Measurements from ENCODE around the gene PABPN1. TPM values are rescaled to one million over a fixed set of nuclear protein-coding genes. Genes with fewer than 3 reads are reported as not detected.
A peak's percentile ranks its signal among the peaks of the same experiment; 100 is the strongest.

Gene PABPN1
- total RNA-seq, 4 donors from 2014 or later = 8.5 to 174 (median 49.4) TPM

DNA sequence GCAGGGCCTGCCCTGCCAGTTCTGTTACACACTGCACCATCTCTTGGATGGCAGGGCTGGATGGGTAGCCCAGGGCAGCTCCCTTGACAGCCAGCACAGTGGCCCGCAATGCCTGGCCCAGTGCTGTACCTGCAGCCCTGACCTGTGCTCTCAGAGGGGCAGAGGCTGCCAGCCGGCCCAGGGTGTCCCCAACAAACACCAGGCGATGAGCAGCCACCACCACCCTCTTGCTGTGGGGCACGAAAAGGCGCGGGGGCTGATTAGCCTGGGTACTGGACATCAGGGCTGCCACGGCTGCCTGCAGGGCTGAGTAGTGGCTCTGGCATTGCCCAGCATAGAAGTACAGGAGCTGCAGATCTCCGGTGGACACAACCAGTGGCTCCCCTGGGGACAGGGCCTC is 36.0 kb downstream of the PABPN1 start:
- Histone ChIP-seq H3K4me3 (no peak overlapping the region), H3K36me3 (no peaks in the 10 kb centered on the region), H3K4me1 (no peaks in the 10 kb centered on the region), H3K9me3 (no peaks in the 10 kb centered on the region), H3K27ac (no peak overlapping the region), H3K27me3 (no peaks in the 10 kb centered on the region)
- TF ChIP-seq POLR2A (IDR thresholded peaks at IDR 0.05) = no peak
- DNase-seq = no peak
- intact Hi-C loops (cut with DNase I; ENCODE audit: low total_unique reads) = no loop called here

GRCh38 chr14:23358042-23358441 is 36.8 kb downstream of the PABPN1 start:
- H3K27ac ChIP-seq = no peak overlapping the region
- H3K9me3 ChIP-seq = no peaks in the 10 kb centered on the region
- intact Hi-C loops (cut with DNase I; ENCODE audit: low total_unique reads) = no loop called here
- no peak for DNase-seq
- no peak for TF ChIP-seq POLR2A (IDR thresholded peaks at IDR 0.05)
- TF ChIP-seq, protein P1, sequence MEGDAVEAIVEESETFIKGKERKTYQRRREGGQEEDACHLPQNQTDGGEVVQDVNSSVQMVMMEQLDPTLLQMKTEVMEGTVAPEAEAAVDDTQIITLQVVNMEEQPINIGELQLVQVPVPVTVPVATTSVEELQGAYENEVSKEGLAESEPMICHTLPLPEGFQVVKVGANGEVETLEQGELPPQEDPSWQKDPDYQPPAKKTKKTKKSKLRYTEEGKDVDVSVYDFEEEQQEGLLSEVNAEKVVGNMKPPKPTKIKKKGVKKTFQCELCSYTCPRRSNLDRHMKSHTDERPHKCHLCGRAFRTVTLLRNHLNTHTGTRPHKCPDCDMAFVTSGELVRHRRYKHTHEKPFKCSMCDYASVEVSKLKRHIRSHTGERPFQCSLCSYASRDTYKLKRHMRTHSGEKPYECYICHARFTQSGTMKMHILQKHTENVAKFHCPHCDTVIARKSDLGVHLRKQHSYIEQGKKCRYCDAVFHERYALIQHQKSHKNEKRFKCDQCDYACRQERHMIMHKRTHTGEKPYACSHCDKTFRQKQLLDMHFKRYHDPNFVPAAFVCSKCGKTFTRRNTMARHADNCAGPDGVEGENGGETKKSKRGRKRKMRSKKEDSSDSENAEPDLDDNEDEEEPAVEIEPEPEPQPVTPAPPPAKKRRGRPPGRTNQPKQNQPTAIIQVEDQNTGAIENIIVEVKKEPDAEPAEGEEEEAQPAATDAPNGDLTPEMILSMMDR (IDR thresholded peaks at IDR 0.05) = no peak
- no peak overlapping the region for H3K4me3 ChIP-seq
- H3K36me3 ChIP-seq = no peaks in the 10 kb centered on the region
- no peaks in the 10 kb centered on the region for H3K4me1 ChIP-seq
- H3K27me3 ChIP-seq = no peaks in the 10 kb centered on the region

- intact Hi-C loops (cut with DNase I; ENCODE audit: low total_unique reads) = no loop called here
- no peaks in the 10 kb centered on the region for H3K27me3 ChIP-seq
- peaks cover 0 to 4% of the 10 kb centered on the region in 2 donors for H3K4me1 ChIP-seq
Observed at GRCh38 chr14:23358553-23359166, 37.4 kb downstream of the PABPN1 start.

DNA sequence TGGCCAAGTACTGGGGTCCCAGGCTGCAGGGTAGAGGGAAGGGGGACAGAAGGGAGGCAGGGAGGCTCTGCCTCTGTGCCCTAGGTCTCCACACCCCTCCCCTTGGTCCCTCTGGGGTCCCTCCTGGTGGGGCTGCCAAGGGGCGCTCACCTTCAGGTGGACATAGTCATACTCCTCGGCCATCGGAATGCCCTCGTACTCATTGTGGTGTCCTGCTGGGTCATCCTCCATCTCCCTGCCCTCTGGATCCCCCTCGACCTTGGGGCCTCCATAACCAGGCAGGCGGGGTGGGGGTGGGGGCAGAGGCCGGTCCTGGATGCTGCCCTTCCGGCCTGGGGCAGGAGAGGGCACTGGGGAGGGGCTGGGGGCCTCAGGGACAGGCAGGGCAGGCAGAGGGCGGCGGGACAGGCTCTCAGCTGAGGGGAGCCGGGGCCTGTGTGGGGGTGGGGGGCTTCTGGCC is 37.9 kb downstream of the PABPN1 start:
- intact Hi-C loops (cut with DNase I; ENCODE audit: low total_unique reads) = no loop called here
- TF ChIP-seq, protein P1 (IDR thresholded peaks at IDR 0.05) = no peak
- TF ChIP-seq POLR2A (IDR thresholded peaks at IDR 0.05) = no peak

More at GRCh38 chr14:23358553-23359166, 37.4 kb downstream of the PABPN1 start:
- Histone ChIP-seq H3K9me3 (no peaks in the 10 kb centered on the region), H3K27ac (no peak overlapping the region), H3K4me3 (no peak overlapping the region), H3K36me3 (no peaks in the 10 kb centered on the region)
- no peak for DNase-seq
- TF ChIP-seq, protein P1 (IDR thresholded peaks at IDR 0.05) = no peak
- no peak for TF ChIP-seq POLR2A (IDR thresholded peaks at IDR 0.05)

GRCh38 chr14:23359722-23360447 is 38.6 kb downstream of the PABPN1 start:
- Histone ChIP-seq H3K4me1 (peaks cover 0 to 7% of the 10 kb centered on the region in 2 donors), H3K4me3 (no peak overlapping the region), H3K27me3 (no peaks in the 10 kb centered on the region), H3K9me3 (no peaks in the 10 kb centered on the region), H3K36me3 (no peaks in the 10 kb centered on the region), H3K27ac (peak overlapping the region in 1 of 2 donors; percentile 31)
- no peak for DNase-seq
- no peak for TF ChIP-seq POLR2A (IDR thresholded peaks at IDR 0.05)
- TF ChIP-seq, protein P1 (IDR thresholded peaks at IDR 0.05) = no peak
- intact Hi-C loops (cut with DNase I; ENCODE audit: low total_unique reads) = no loop called here

More for the DNA sequence above, 37.9 kb downstream of the PABPN1 start:
- no peaks in the 10 kb centered on the region for H3K9me3 ChIP-seq
- no peaks in the 10 kb centered on the region for H3K27me3 ChIP-seq
- H3K27ac ChIP-seq = no peak overlapping the region
- H3K36me3 ChIP-seq = no peaks in the 10 kb centered on the region
- H3K4me1 ChIP-seq = peaks cover 0 to 7% of the 10 kb centered on the region in 2 donors
- no peak for DNase-seq
- H3K4me3 ChIP-seq = no peak overlapping the region

Data from uterus (tissue), 4 donors.